ENCODE data around the gene HIF3A.
"Not testable (repeated sequence)": the region's sequence is repeated elsewhere in the genome, so short reads cannot be mapped to it uniquely, and the experiment has no call there.

HIF3A gene

GRCh38 chr19:46296722-46297461 lies at the start of gene HIF3A:
Gene HIF3A (plus strand): TSS chr19:46297042. CDS start chr19:46297077, 35 bp downstream.
- no peak for DNase-seq

GRCh38 chr19:46250076-46250735 lies 46.6 kb upstream of the HIF3A start:
- DNase-seq = no peak

- no peak for DNase-seq
Measured at GRCh38 chr19:46251416-46251815, 45.4 kb upstream of the HIF3A start.

- no peak for DNase-seq
Measured at GRCh38 chr19:46254776-46255175, 42.1 kb upstream of the HIF3A start.

- no peak for DNase-seq
Measured at GRCh38 chr19:46256855-46257254, 40.0 kb upstream of the HIF3A start.

- not testable (repeated sequence) for DNase-seq
Measured at GRCh38 chr19:46261501-46261900, 35.3 kb upstream of the HIF3A start.

GRCh38 chr19:46262684-46263296 lies 34.1 kb upstream of the HIF3A start:
- DNase-seq = peak; percentile 65

GRCh38 chr19:46264801-46265200 lies 32.0 kb upstream of the HIF3A start:
- not testable (repeated sequence) for DNase-seq

GRCh38 chr19:46265217-46265828 lies 31.5 kb upstream of the HIF3A start:
- DNase-seq = peak; percentile 72

GRCh38 chr19:46269101-46269500 lies 27.7 kb upstream of the HIF3A start:
- no peak for DNase-seq

- DNase-seq = no peak
Measured at GRCh38 chr19:46270521-46271256, 26.2 kb upstream of the HIF3A start.

- peak; percentile 99 for DNase-seq
Measured at GRCh38 chr19:46271481-46272197, 25.2 kb upstream of the HIF3A start.

- DNase-seq = not testable (repeated sequence)
Measured at GRCh38 chr19:46273931-46274330, 22.9 kb upstream of the HIF3A start.

GRCh38 chr19:46279177-46279576 lies 17.7 kb upstream of the HIF3A start:
- DNase-seq = no peak

- DNase-seq = no peak
Measured at GRCh38 chr19:46283771-46284170, 13.1 kb upstream of the HIF3A start.

GRCh38 chr19:46284635-46285034 lies 12.2 kb upstream of the HIF3A start:
- DNase-seq = no peak

- no peak for DNase-seq
Measured at GRCh38 chr19:46287585-46287984, 9.3 kb upstream of the HIF3A start.

- peak; percentile 46 for DNase-seq
Measured at GRCh38 chr19:46288896-46289588, 7.8 kb upstream of the HIF3A start.

GRCh38 chr19:46289724-46290619 lies 6.9 kb upstream of the HIF3A start:
- no peak for DNase-seq

GRCh38 chr19:46291829-46292228 lies 5.0 kb upstream of the HIF3A start:
- DNase-seq = no peak
